ENCODE data around the gene FLRT1. TPM values are rescaled to one million over a fixed set of nuclear protein-coding genes. Genes with fewer than 3 reads are reported as not detected.

FLRT1 gene
- polyA plus RNA-seq, 2 of the 4 experiments (the other 2 are of a cell fraction): 0.10 to 0.31 TPM

- no peak overlapping the region for H3K4me3 ChIP-seq
- peaks cover 7% of the 10 kb centered on the region; the same call in 1 of the 3 replicates for H3K4me1 ChIP-seq
- no peak overlapping the region for H3K27ac ChIP-seq
- 81% methylated on average over 3 of the region's 7 CpGs for WGBS (ENCODE audit: missing lambda C conversion rate)
- no peak overlapping the region for H3K4me2 ChIP-seq
- FAIRE-seq (no peak), DNase-seq (ENCODE audit: low read depth in 1 of 2, low spot score in 1 of 2) (no peak), ATAC-seq (no peak)
- POLR2A ChIA-PET: no interaction called here
- no peaks in the 10 kb centered on the region for H3K9me3 ChIP-seq
- CTCF ChIA-PET: interaction anchor here (0.7 to 1.6 kb wide), 4 partner anchors 22 to 250 kb away, joined by 3 to 4 read pairs (median 4); partner anchors contain the start of gene ZFTA
- TF ChIP-seq RAD21 (conservative IDR thresholded peaks at IDR 0.05 in 1 of 2, IDR thresholded peaks at IDR 0.05 in 1 of 2) (no peak), CHD4 (IDR thresholded peaks at IDR 0.05; ENCODE audit: borderline replicate concordance) (no peak)
- TF ChIP-seq, protein P1, sequence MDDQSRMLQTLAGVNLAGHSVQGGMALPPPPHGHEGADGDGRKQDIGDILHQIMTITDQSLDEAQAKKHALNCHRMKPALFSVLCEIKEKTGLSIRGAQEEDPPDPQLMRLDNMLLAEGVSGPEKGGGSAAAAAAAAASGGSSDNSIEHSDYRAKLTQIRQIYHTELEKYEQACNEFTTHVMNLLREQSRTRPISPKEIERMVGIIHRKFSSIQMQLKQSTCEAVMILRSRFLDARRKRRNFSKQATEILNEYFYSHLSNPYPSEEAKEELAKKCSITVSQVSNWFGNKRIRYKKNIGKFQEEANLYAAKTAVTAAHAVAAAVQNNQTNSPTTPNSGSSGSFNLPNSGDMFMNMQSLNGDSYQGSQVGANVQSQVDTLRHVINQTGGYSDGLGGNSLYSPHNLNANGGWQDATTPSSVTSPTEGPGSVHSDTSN (IDR thresholded peaks at IDR 0.05): no peak
Measured at GRCh38 chr11:64017945-64018224, 17.8 kb upstream of the FLRT1 start.

DNA sequence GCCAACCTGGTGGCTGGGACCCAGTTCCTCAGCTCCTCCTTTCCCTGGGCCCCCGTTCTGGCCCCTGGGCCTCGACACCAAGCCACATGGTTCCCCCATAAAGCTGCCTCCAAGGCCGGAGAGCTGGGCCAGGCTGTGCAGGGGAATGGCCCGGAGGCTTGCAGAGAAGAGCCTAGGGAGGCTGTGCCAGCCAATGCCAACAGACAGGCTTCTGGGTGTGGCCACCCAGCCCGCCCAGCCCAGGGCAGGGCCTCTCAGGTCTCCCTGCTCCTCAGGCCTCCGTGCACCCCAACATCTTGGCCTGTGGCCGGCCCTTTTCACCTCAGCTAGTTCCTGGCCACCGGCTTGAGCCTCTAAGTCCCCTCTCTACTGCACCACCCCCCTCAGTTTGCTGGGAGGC lies 17.4 kb upstream of the FLRT1 start:
- ChIA-PET POLR2A (no interaction called here), CTCF (interaction anchor here (0.7 to 1.6 kb wide), 3 partner anchors 131 to 250 kb away, joined by 3 to 4 read pairs (median 4); partner anchors contain the start of gene ZFTA)
- Histone ChIP-seq H3K4me1 (peaks cover 7% of the 10 kb centered on the region; the same call in 1 of the 3 replicates), H3K9me3 (no peaks in the 10 kb centered on the region), H3K4me2 (no peak overlapping the region), H3K27ac (no peak overlapping the region), H3K4me3 (no peak overlapping the region)
- DNase-seq (ENCODE audit: low read depth in 1 of 2, low spot score in 1 of 2): no peak
- WGBS (ENCODE audit: missing lambda C conversion rate): 72% methylated on average over 3 of the region's 8 CpGs
- TF ChIP-seq HES2 (IDR thresholded peaks at IDR 0.05) (no peak), NR3C1 (IDR thresholded peaks at IDR 0.05) (no peak), GATA3 (IDR thresholded peaks at IDR 0.05; ENCODE audit: borderline replicate concordance) (no peak), KDM1A (IDR thresholded peaks at IDR 0.05; ENCODE audit: low read depth) (no peak), POLR2A (IDR thresholded peaks at IDR 0.05; ENCODE audit: low read length) (no peak), NFE2L2 (conservative IDR thresholded peaks at IDR 0.05; ENCODE audit: low read length) (no peak), MYC (IDR thresholded peaks at IDR 0.05; ENCODE audit: borderline replicate concordance, low read length) (no peak), HMGXB4 (CRISPR knock-in tag; IDR thresholded peaks at IDR 0.05; ENCODE audit: borderline replicate concordance) (no peak), RFX5 (IDR thresholded peaks at IDR 0.05) (no peak), EHMT2 (IDR thresholded peaks at IDR 0.05; ENCODE audit: low read depth) (no peak), FOSB (CRISPR knock-in tag; IDR thresholded peaks at IDR 0.05) (no peak), MAZ (IDR thresholded peaks at IDR 0.05; ENCODE audit: borderline replicate concordance, low read depth, low read length) (no peak), SREBF2 (IDR thresholded peaks at IDR 0.05) (no peak), ZNF302 (CRISPR knock-in tag; IDR thresholded peaks at IDR 0.05) (no peak)
- TF ChIP-seq, protein P2, sequence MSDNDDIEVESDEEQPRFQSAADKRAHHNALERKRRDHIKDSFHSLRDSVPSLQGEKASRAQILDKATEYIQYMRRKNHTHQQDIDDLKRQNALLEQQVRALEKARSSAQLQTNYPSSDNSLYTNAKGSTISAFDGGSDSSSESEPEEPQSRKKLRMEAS (IDR thresholded peaks at IDR 0.05): no peak
- peak in 1 of 2 experiments; percentile 16; a peak in 2 of 6 replicates for ATAC-seq
- no peak for FAIRE-seq

GRCh38 chr11:64019106-64020037 lies 16.4 kb upstream of the FLRT1 start:
- no peak for FAIRE-seq
- ChIA-PET CTCF (interaction anchor here (1.0 to 1.1 kb wide), 2 partner anchors 21 to 183 kb away, joined by 3 read pairs; no protein-coding TSS in a partner anchor), POLR2A (no interaction called here)

More at GRCh38 chr11:64019106-64020037, 16.4 kb upstream of the FLRT1 start:
- ATAC-seq (no peak), DNase-seq (ENCODE audit: low read depth in 1 of 2, low spot score in 1 of 2) (no peak)
- H3K9me3 ChIP-seq: no peaks in the 10 kb centered on the region
- no peak overlapping the region for H3K4me3 ChIP-seq
- peaks cover 7% of the 10 kb centered on the region; the same call in 1 of the 3 replicates for H3K4me1 ChIP-seq
- no peak overlapping the region for H3K4me2 ChIP-seq
- TF ChIP-seq ZFP36 (IDR thresholded peaks at IDR 0.05; ENCODE audit: borderline replicate concordance, partially characterized antibody): peak; percentile 81
- no peak for TF ChIP-seq FOXS1 (CRISPR knock-in tag; IDR thresholded peaks at IDR 0.05)
- no peak overlapping the region for H3K27ac ChIP-seq
- WGBS (ENCODE audit: missing lambda C conversion rate): 76% methylated on average over 21 of the region's 27 CpGs

All from A549 (cell line).